ENCODE measurements around the gene SLC6A17. TPM values are rescaled to one million over a fixed set of nuclear protein-coding genes. Genes with fewer than 3 reads are reported as not detected.
A peak's percentile ranks its signal among the peaks of the same experiment; 100 is the strongest.

The SLC6A17 gene
- total and polyA plus RNA-seq, 9 of the 15 experiments (the other 6 are each of a cell fraction or from before 2014, with no cell fraction given), result not detected

GRCh38 chr1:110209715-110210603 is 59.7 kb downstream of the SLC6A17 start, which contains the start of gene KCNC4:
Gene KCNC4 (plus strand): TSS chr1:110210314. CDS start chr1:110211500, 1,186 bp downstream.
- Histone ChIP-seq H4K20me1 (replicated peaks; ENCODE audit: control insufficient read depth, insufficient read depth, low read length) (peaks cover 15% of the 10 kb centered on the region), H3K4me3 (peak within 1 kb of the TSS; percentile 60), H3K9me3 (replicated peaks; ENCODE audit: control insufficient read depth, insufficient read depth, low read depth, low read length) (no peaks in the 10 kb centered on the region), H3K27ac (ENCODE audit: extremely low read depth, low read depth, low read length) (peak within 1 kb of the TSS; percentile 13; the same call in 2 of the 3 replicates), H3K9ac (ENCODE audit: insufficient read depth in 1 of 2, low read depth in 2 of 2, low read length in 2 of 2) (peak within 1 kb of the TSS; percentile 45 to 91; a peak in 3 of 4 replicates), H3K9me1 (ENCODE audit: control insufficient read depth, insufficient read depth, low read length) (no peaks in the 10 kb centered on the region), H3K79me2 (ENCODE audit: control insufficient read depth, insufficient read depth, low read length) (no peaks in the 10 kb centered on the region), H2AFZ (ENCODE audit: low read depth, low read length) (peak within 1 kb of the TSS; percentile 100), H3K4me2 (ENCODE audit: insufficient read depth, low read length) (peak within 1 kb of the TSS; percentile 79), H3K4me1 (replicated peaks in 1 of 2; ENCODE audit: control insufficient read depth in 2 of 2, insufficient read depth in 2 of 2, low read length in 2 of 2) (peaks cover 0 to 28% of the 10 kb centered on the region in 2 experiments; a peak in 3 of 5 replicates), H3K36me3 (ENCODE audit: control insufficient read depth, insufficient read depth, low read length) (no peaks in the 10 kb centered on the region), H3K27me3 (ENCODE audit: control insufficient read depth in 2 of 2, insufficient read depth in 2 of 2, low read length in 2 of 2) (peaks cover 13 to 53% of the 10 kb centered on the region in 2 experiments)
- DNase-seq (ENCODE audit: extremely low read depth in 1 of 4, low spot score in 3 of 4) (peak; percentile 90 to 95 (median 92)), FAIRE-seq (peak; percentile 46), ATAC-seq (peak; percentile 92)
- ChIA-PET CTCF (ENCODE audit: low intra/inter-chr PET ratio) (interaction anchor here (0.6 kb wide), 1 partner anchor 286 kb away, joined by 3 read pairs; no protein-coding TSS in a partner anchor), POLR2A (interaction anchor here (1.1 to 1.5 kb wide), 4 partner anchors 15 to 135 kb away, joined by 3 to 6 read pairs (median 4); no protein-coding TSS in a partner anchor)
- intact Hi-C loops (cut with micrococcal nuclease), result no loop called here
- no TSS peak for BruUV-seq (replicated peaks)
- WGBS (ENCODE audit: insufficient coverage, low coverage, missing lambda C conversion rate), result 11% methylated on average over 49 of the region's 103 CpGs
- in situ Hi-C loops (cut with MboI), result no loop called here
- TF ChIP-seq ZNF23 (CRISPR knock-in tag; IDR thresholded peaks at IDR 0.05) (no peak), ZNF408 (CRISPR knock-in tag; IDR thresholded peaks at IDR 0.05; ENCODE audit: low read depth) (no peak), UBTF (IDR thresholded peaks at IDR 0.05; ENCODE audit: borderline replicate concordance in 1 of 2, low read depth in 2 of 2, low read length in 2 of 2) (0 out of 4 replicates have a peak, but pooled peaks of 1 of the 2 experiments have one; percentile 40), ZNF318 (IDR thresholded peaks at IDR 0.05; ENCODE audit: borderline replicate concordance in 1 of 2, low read depth in 1 of 2) (no peak), PHF8 (IDR thresholded peaks at IDR 0.05; ENCODE audit: borderline replicate concordance, low read length) (peak; percentile 27; the same call in 1 of the 2 replicates), PML (IDR thresholded peaks at IDR 0.05; ENCODE audit: low read length) (no peak), MCM3 (IDR thresholded peaks at IDR 0.05) (no peak), MAZ (CRISPR knock-in tag; conservative IDR thresholded peaks at IDR 0.05 in 1 of 2, IDR thresholded peaks at IDR 0.05 in 1 of 2) (peak; percentile 27 to 52; a peak in 2 of 4 replicates), TCF7 (IDR thresholded peaks at IDR 0.05; ENCODE audit: borderline replicate concordance) (no peak)

Data from K562 (cell line).